Fibroblast of peridontal ligament (primary cell): Measurements from ENCODE around the gene SYNE1.

ENCODE experiments used
- DNase-seq: peaks from one replicate; pipeline ENCODE4 v3.0.0-alpha.2; 2010; ENCODE audit errors: extremely low read depth

Gene SYNE1

DNA sequence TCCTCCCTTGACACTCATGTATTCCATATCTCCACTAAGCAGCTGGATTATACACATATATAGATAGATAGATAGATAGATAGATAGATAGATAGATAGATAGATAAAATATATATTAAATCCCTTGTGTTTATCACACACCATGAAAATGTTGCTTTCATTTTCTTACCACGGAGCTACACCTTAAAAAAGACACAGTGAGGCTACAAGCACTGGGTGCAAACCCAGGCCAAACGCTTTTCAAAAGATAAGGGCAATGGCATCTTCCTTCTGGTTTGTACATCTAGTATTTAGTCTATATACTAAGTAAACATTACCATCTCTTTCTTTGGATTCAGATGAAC is 452.6 kb downstream of the SYNE1 start:
- no peak for DNase-seq

DNA sequence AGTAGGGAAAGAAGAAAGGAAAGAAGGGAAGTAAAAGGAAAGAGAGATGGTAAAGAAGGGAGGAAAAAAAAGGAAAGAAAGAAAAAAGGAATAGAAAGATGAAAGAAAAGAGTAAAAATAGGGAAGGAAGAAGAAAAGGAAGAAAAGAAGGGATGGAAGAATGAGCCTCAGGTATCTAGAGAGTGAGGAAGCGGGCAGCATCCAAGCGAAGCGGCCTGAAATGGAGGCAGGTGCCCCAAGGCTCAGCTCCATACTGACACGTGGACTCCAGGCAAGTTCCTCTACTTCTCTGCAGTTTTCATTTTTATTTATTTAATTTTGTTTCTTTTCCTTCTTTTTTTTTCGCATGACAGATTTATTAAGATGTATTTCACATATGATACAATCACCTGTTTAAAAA is 456.6 kb downstream of the SYNE1 start:
- DNase-seq, result no peak

DNA sequence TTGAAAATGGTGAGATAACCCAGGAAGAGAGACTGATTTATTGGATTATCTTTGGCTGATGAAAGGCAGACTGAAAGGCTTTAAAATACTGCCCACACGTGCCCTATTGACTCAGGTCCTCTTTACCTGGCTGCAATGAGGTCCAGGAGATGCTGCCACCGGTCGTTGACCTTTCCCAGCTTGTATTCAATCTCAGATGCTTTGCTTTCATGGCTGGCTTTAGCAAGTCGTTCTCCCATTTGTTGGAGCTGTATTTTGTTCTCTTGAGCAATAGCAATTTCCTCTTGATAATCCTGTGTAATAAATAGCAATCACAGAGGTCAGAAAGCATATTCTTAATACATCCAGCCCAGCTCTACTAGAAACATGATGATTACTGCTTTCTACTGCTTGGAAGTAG is 460.9 kb downstream of the SYNE1 start:
- DNase-seq, result no peak

DNA sequence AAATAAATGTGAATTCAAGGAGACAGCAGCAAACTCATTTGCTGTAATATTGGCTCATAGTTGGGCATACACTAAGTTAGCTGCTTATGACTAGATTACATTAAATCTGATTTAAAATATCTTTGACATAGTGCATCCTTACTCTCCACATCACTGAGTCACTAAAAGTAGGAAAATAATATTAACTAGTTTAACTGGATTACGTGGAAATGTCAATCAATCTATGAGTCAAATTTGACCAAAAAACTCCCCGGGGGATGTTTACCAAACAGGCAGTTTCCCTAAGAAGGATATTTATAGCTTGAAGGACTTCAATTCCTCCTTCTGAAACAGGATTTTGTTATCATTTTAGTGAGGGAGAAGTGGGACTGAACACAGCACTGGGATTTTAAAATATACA is 463.2 kb downstream of the SYNE1 start:
- no peak for DNase-seq

DNA sequence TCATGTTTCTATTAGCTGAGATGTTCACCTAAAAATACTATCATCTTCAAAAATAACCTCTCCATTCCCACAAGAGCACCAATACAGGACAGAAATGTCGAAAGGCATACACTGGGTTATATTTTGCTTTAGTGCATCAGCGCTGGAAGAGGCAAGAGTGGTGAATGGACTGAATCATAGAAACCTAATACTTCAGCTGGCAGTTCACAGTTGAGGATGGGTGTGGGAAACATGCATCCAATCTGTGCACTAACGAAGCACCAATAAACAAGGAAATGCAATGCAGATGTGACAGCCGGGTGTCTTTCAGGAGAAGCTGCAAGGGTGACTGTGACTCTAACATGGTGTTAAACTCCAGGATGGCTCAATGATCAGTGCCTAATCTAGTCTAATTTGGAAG is 463.8 kb downstream of the SYNE1 start:
- peak; percentile 84 for DNase-seq

DNA sequence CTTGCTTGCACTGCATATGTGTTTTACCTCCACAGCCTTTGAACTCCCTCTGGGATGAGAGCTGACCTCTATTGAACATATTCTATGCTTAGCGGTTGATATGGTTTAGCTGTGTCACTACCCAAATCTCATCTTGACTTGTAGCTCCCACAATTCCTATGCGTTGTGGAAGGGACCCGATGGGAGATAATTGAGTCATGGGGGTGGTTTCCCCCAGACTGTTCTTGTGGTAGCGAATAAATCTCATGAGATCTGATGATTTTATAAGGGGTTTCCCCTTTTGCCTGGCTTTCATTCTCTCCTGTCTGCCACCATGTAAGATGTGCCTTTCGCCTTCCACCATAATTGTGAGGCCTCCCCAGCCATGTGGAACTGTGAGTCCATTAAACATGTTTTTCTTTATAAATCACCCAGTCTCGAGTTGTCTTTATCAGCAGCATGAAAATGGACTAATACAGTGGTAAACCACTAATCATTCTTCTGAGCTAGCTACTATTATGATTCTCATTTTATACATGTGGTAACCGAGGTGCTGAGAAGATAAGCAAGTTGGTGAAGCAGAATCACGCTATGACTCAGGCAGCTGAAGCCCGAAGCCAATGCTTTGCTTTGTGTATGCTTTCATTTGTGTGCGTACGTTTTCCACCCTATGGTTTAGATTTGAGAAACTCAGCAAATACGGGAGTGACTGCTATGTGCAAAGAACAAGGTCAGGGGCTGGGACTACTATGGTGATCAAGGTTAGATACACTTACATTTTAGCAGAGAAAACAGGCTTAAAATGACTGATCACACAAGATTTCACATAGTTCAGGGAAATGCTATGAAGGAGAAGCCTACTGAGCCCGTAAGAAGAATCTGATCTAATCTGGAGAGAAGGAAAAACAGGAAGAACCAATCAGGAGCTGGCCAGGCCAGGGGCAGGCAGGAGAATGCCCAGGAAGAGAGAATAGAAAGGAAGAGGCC is 466.2 kb downstream of the SYNE1 start:
- DNase-seq, result peak; percentile 61

DNA sequence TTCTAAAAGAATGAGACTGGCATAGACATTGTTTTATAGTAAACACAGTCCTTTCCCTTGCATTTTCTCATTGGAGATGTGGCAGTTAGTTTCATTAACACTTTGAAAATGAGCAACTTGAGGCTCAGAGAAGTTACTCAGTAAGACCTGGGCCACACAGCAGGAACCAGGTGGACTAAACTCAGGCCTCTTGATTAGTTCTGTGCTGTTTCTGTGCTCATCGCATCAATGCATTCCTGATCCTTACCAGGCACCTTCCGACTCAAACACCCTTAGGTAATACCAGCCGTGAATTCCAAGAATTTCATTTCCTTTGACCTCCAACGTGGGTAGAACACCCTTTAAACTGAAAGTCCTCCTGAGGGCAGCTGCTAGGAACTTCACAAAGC is 466.9 kb downstream of the SYNE1 start:
- no peak for DNase-seq

DNA sequence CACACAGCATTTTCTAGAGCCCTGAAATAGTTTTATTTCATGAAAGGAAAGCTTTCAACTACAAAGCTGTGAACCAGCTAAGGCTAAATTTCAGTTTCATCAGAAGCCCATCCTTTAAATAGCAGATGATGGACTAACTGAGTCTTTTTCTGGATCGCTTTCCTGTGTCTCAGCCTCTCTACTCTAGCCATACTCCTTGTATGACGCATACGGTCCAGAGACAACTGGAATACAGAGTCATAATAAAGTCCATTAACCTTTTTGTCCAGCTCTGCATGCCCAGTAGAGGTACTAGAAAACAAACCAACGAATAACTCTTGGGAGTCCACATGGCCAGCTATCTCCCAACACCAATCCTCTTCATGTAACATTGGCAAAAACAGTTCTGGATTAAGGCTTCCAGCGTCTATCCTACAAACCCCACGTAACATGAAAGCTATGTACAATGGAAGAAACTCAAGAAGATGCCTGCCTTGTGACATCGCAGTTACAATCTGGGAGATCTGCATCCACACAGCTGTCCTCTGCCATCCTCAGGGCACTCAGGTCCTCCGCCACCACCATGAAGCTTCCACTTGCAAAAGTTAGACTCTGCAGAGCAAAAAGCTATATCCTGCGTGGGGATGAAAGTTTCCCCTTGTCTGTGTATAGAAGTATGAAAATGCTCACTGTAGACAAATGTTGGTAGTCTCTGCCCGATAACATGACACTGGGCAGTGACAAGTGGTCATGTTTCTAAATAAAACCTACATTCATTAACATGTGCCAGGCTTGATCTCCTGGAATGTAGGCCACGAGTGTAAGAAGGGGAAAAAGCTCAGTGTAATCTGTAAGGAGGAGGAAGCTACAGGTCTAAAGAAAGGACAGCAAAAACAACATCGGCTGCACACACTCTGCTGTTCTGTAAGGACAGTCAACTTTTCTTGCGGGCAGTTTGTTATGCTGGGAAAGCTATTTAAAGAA is 469.2 kb downstream of the SYNE1 start:
- no peak for DNase-seq

DNA sequence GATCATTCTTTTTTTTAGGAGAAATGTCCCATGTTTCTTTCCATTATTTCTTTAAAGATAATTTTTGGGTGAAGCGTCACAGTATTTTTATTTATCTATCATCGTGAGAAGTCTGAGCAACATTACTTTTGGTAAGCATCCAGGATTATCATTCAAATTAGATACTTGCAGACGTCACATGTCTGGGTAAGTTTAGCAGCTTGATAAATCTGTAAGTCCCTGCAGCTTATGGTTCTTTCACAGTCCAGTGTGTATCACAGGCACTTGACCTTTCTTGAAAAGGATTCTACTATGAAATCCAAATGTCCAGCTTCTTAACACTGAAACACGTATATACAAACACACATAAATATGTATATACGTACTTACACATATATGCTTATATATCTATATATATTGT is 470.3 kb downstream of the SYNE1 start:
- no peak for DNase-seq

DNA sequence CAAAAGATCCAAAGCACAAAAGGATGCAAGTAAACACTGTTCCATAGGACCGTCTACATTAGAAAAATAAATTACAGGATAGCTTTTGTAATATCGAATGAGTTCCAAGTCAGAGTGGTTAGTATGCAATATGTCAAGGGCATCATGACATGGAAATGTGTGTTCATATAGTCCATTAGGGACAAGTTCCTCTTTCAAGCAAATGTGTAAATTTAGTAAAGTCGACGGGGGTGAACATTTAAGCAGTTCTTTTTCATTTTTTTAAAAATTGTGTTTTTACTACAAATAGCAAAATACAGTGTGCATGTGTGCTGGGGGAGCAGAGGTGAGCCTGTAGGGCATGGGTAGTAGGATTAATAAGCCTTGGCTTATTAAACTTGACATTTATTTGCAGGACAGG is 470.7 kb downstream of the SYNE1 start:
- no peak for DNase-seq

DNA sequence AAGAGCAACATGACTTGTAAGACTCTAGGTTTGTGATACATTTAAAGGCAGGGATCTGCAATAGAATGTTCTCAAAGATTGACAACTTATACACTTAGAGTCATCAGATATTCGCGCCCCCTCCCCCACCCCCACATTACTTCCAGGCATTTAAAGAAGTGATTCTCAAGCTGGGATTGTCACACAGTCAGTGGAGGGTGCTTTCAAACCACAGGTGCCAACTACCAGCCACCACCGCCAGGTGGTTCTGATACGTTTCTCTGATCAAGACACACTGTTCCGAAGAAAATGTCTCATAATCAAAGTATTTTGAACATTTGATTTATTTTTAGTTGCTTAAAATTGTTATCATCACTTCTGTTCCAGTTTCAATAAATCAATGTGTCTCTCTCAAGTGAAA is 472.2 kb downstream of the SYNE1 start:
- no peak for DNase-seq

DNA sequence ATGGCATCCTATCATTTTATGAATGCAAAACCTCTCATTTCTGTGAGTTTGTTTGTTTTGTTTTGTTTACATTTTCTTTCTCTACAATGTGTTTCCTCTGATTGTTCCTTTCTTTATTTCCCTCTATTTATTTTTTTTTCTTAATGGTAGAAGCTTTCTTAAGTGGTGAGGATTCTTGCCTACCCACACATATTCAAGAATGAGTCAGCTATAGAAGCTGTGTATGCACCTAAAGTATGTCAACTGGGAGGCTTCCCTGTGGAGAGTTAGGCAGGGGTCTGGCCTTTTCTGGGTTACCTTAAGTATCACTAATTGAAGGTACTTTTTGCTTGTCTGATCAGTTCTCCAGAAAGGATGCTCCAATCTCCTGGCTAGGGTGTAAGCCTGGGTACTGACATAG is 475.7 kb downstream of the SYNE1 start:
- DNase-seq, result peak; percentile 49

DNA sequence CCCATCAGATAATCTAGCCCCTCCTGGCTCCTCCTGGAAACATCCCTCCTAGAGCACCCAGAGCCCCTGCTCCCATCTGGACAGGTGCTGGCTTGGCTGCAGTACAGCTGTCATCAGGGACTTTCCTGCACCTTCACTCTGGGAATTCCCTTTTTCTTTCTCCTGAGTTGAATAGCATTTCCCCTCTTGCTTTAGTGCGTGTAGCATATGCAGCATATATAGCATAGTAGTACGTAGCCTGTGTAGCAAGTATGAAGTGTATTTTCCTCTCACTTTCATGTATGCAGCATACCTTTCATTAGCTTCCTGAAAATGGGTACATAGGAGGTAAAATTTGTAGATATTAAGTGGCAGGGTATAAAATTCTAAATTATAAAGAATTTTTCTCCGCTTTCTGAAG is 476.8 kb downstream of the SYNE1 start:
- no peak for DNase-seq

DNA sequence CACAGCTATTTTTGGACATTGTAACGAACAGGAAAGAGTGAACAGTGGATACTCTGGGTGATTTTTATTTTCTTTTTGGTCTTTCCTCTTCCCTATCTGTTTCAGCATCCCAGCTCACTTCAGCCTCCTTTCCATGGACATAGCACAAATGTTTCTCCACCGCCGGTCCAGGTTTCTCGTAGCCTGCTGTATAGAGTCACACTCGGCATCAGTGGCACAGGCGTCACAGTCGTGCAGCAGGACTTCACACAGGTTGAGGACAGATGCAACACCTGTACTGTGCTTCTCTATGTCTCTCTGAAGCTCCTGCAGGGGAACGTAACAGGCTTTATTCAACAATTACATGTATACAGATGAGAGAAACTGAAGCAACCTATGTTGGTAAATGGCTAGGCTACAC is 481.4 kb downstream of the SYNE1 start:
- DNase-seq, result no peak

DNA sequence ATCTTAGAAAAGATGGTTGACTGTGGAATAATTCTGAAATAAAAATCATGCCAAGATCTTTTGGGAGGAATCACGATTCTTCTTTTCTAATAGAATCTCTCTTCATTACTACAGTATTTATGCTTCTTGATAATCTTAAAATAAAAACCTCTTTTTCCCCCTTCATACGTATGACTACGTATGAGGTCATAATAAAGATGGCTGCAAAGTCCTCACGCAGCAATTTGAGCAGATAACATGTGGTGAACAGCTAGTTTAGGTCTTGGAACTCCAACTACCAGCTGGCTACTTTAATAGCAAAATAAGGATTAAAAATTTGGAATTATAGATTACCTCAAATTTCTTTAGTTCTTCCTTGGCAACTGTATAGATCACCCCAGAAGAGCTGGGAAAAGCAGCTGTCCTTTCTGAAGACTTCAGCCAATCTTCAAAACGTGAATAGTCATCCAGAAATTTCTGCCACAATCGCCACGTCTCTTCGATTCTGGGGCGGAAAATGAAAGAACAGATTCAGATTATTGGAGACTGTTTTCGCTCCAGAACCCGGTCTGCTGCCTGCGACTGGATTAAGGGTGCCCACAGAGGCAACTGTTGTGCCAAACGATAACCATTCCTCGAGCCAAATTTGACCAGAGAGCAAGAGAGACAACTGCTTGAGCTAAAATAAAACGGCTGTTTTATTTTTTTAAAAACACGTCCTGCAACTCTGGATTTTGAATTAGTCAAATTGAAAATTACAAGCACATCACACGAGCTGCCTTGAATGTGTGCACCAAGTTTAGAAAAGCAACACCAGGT is 482.4 kb downstream of the SYNE1 start:
- DNase-seq, result no peak

DNA sequence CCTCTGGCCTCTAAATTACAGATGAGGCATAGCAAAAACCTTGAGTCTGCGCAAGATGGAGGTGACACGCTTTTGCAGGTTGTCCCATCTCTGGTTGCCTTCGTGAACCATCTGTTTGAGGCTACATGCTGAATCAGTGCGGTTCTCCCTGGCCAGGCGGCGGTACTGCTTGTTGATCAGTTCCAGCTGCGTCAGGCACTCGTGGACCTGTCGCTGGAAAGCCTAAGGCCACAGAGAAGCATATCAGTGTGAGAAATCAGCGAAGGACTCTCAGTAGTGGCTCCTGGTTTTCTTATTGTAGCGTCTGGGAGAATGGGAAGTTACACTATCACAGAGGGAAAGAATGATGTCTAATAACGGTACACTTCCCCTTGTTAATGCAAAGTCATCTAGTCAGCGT is 485.2 kb downstream of the SYNE1 start:
- DNase-seq, result no peak

DNA sequence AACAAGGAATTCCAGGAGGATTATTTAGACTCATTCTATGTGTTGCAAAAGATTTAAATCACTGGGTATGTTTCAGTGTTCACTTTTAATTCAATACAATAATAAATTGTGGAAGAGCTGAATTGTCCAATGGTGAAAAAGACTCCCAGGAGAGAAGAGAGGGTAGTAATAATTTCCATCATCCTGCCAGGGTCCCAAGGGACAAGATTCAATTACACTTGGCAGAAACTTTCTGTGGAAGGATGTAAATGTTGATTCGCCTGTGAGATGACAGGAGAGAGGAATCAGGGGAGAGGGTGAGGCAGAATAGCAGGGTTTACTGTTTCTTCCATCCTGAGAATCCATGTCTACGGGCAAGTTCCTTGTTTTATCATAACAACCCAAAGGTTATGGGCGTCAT is 487.0 kb downstream of the SYNE1 start:
- DNase-seq, result peak; percentile 62

DNA sequence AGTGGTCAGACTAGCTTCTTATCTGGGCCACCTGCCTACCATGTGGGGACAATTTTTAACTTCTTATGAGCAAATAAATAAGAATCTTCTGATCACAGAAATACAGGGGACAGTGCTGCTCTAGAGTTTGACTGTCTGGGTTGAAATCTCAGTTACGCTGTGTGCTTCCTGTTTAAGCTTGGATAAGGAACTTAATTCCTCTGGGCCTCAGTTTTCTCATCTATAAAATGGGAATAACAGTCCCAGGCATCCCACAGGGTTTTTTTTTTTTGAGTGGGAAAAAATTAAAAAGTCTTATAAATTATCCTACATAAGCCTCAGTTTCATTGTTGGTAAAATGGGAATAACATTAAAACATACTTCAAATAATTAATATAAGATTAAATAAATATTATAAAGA is 488.8 kb downstream of the SYNE1 start:
- DNase-seq, result no peak

DNA sequence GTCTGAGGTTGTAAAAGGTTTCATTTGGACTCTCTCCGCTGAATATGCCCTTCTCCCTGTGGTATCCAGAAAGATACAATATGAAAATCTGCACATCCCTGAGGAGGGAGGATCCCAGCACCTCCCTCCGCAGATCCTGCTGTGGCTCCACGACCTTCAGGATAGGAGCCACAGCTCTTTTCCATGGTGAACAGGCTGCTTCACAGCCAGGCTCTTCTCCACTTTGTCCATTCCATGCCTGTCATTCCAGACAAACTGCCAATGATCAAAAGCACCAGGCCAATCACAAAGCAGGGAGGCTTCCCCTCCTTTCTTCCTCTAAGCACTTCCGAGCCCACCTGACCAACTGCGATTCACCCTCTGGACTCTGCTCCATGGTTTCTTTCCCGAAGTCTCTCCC is 489.9 kb downstream of the SYNE1 start:
- no peak for DNase-seq

DNA sequence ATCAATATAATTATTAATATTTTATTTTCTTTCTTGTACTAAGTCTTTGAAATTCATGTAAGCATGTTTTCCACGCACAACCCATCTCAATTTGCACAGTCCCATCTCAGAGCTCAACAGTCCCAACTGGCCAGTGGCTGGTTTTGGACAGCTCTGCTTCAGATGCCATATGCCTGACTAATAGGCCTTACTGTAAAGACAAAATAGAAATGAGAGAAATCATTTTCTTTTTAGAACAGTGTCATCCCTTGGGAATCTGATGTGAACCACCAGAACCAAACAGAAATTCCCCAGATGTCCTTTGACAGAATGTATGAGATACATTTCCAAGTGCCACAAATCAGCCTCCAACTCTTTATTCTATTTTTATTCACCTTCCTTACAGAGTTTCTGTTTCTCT is 490.8 kb downstream of the SYNE1 start:
- peak; percentile 81 for DNase-seq

DNA sequence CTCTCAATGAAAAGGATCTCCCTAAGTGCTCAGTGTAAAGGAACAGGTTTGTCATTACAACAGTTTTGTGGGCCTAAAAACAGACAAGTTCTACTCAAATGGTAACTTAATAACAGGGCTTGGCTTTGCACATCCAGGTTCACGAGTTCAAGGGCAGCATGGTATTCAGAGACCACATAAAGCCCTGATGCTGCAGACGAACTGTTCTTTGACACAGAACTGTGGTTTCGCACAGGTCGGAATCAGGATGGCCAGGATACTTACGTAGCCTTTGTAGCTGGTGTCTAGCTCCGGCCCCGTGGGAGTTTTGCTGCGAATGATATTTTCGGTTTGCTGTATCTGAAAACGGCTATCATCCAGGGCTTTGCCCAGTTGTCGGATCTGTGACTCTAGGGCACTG is 493.8 kb downstream of the SYNE1 start:
- DNase-seq, result no peak

DNA sequence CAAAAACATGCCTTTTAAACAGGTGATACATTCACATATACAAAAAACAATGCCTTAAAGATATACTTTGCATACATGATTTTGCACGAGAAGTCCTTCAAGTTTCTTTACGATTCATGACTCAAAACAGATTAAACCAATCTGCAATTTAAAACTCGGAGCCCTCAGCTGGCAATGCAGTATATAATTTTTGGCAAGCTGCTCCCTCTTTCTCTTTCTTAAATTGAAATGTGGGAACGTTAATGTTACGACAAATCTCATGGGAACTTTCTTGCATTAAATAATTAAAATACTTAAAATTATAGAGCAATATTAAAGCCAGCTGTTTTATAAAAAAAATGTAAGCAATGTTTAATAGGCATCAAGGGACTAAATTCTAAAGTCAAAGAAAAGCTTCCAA is 495.1 kb downstream of the SYNE1 start:
- peak; percentile 62 for DNase-seq
